ENCODE results near the gene SH3YL1. TPM values are rescaled to one million over a fixed set of nuclear protein-coding genes. Genes with fewer than 3 reads are reported as not detected.

SH3YL1 gene
- total RNA-seq, 1 donor from 2014 or later: 65.0 TPM

DNA sequence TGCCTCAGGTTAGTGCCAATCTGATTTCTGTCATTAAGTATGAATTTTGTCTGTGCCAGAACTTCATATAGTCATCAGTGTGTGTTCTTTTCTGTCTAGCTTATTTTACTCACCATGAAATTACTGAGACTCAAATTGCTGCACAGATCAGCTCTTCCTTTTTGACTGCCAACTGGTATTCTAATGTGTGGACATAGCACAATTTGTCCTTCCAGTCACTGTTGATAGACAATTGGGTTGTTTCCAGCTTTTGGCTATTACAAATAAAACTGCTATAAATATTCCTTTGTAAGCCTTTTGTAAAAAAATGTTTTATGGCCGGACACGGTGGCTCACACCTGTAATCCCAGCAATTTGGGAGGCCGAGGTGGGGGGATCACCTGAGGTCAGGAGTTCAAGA, 7.7 kb downstream of the SH3YL1 start:
- DNase-seq: no peak

- DNase-seq: no peak
Measured at GRCh38 chr2:255195-255594, 8.6 kb downstream of the SH3YL1 start.

DNA sequence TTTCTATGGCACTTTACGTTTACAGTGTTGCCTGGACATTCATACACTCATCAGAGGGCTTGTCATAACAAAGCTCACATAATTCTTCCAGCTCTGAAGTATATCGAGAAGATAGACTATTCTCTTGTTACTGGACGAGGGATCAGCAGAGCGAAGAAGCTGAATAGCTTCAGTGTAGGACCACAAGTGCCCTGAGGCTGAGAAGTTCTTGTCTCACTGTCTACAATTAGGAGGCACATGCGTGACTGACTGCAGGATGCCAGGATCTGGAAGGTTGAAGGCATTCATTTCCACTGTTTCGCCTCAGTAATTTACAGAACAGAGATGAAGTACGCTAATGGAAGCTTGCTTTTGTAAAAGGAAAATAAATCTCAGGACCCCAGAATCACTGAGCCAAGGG, 9.6 kb downstream of the SH3YL1 start:
- no peak for DNase-seq

DNA sequence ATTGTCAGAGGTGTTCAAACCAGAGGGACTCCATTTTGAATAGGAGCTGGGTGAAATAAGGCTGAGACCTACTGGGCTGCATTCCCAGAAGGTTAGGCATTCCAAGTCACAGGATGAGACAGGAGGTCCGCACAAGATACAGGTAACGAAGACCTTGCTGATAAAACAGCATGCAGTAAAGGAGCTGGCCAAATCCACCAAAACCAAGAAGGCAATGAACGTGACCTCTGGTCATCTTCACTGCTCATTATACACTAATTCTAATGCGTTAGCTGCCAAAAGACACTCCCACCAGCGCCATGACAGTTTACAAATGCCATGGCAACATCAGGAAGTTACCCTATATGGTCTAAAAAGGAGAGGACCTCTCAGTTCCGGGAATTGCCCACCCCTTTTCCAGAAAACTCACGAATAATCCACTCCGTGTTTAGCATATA, 10.6 kb downstream of the SH3YL1 start:
- no peak for DNase-seq

GRCh38 chr2:252001-252602, 11.7 kb downstream of the SH3YL1 start:
- no peak for DNase-seq

DNA sequence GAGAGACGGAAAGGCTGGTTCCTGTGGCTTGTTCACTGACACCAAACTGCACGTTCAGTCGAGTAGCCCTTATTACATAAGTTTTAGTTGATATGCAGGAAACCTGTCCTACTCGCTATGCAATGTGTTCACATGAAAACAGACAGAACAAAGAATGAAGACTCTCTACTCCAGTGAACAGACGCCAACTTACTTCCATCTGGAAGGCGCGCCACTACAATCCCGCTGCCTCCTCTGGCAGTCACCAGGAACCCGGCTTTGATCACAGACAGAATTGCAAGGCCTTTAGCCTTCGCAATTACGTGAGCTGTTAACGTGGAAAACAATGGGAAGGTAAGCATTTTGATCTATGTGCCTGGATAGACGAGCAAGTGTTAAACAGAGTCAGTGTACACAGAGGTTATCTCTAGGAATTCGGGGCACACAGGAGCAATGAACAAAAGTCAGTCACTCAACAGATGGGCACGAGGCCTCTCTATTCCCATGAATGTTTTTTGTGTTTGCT, 14.2 kb downstream of the SH3YL1 start:
- no peak for DNase-seq

DNA sequence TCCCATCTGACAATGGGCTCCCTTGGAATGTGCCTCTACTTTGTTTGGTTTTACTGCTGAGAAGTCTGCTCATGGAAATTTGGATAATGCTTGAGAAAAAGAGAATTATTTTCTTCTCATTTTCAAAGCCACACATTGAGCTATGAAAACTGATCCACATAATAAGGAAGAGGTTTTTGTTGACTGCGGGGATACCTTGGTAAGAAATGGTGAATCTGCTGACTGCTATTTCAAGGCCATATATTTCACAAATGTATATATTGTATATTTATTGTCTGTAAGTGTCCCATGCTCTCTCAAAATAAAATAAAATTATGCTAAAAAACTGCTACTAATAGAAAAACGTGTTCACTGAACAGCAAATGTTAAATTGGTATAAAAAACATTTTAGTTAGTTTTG, 15.1 kb downstream of the SH3YL1 start:
- DNase-seq: no peak

DNA sequence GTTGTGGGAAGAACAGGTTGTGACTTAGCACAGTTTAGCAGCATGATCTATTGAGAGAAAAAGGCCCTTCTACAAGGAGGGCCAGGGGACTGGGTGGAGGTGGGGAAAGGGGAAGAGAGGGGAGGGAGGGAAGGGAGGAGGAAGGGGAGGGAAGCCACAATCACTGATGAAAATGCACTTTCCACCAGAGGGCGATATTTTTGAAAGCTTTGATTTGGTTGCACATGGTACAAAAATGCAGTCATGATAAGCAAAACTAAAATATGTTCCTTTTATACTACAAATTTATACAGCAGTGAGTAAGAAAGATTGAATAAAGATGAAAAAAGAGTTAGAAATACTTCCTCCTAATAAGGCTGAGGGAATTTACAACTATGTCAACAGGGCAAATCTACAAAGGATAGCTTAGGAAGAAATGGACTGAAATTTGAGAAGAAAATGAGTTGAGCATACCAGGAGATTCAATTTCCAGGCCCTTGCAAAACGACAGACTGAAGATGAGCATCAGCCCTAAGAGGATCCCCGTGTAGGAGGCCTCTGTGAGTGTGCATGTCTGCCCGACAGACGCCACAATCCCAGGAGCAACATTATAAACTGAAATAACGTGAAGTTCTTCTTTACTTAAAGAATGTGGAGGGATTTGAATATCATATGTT, 17.2 kb downstream of the SH3YL1 start:
- no peak for DNase-seq

DNA sequence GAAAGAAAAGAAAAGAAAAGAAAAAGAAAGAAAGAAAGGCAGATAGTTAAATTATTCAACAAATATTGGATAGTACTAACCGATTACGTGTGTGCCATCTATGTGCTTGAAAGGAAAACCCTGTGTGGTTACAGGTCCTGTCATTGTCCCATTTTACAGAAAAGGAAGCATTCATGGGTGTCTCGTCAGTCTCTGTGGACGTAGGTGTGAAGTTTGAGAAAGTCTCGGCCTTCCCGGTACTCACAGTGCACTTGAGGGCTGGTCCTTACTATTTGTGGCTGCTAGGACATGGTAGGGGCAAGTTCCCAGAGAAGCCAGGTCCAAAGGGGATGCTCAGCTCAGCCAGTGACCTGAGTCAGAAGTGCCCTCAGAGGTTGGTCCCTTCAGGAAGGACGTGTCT, 19.3 kb downstream of the SH3YL1 start:
- DNase-seq: no peak

DNA sequence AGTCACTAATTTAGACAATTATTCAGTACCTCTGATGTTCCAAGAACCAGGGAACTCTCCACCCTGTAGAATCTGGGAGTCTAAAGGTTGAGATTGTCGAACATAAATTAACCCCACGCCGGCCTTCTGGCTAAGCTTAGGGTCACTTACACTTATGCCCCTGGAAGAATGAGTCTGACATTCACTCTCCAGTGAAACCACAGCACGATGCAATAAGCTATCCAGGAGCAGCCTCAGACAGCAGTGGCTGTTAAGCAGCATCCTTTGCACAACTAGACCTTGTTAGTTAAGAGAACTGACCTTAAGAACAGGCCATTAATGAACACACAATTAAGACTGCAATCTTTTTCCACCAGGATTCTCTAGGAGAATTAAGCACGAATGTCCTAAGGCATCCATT, 25.0 kb downstream of the SH3YL1 start:
- DNase-seq: no peak

- no peak for DNase-seq
Measured at GRCh38 chr2:238431-238830, 25.4 kb downstream of the SH3YL1 start.

- no peak for DNase-seq
Measured at GRCh38 chr2:237878-238277, 26.0 kb downstream of the SH3YL1 start.

DNA sequence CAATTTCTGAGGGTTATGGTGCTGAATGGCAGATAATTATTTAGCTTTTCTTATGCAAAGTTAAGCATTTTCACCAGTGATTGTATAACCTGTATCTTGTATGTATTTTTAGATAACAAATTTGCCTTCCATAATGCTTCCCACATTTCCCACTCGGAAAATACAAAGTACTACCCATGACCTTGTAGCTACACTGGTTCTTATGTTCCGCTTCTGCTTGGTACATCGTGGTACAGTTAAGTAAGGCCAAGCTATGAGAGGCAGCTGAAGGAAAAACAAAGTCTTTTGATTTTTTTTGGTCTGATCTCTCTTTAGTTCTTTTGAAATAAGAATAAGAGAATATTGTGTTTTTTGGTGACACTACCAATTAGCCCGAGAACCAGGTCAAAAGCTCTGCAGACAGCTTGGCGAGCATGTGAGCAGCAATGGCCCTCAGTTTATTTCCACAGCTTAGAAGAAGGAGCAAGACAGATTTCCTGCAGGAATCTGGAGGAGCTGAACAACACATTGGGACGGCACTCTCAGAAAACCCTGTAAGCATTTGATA, 26.8 kb downstream of the SH3YL1 start:
- no peak for DNase-seq

DNA sequence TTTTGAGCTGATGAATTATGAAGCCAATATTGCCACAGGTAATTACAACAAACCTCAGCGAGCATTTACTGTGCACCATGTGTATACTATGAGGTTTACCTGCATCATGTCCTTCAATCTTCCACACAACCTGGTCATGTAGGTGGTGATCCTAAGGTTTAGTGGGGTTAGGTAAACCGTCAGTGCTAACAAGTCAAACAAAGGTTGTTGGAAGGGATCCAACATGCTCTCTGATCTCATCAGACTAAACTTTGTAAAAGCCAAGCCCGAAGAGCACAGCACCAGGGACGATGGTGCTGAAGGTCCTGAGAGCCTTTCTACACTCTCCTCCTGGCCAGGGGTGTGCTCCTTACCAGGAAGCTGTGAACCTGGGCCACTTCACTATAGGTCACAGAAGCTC, 29.4 kb downstream of the SH3YL1 start:
- DNase-seq: no peak

- no peak for DNase-seq
Measured at GRCh38 chr2:233030-233429, 30.8 kb downstream of the SH3YL1 start.

DNA sequence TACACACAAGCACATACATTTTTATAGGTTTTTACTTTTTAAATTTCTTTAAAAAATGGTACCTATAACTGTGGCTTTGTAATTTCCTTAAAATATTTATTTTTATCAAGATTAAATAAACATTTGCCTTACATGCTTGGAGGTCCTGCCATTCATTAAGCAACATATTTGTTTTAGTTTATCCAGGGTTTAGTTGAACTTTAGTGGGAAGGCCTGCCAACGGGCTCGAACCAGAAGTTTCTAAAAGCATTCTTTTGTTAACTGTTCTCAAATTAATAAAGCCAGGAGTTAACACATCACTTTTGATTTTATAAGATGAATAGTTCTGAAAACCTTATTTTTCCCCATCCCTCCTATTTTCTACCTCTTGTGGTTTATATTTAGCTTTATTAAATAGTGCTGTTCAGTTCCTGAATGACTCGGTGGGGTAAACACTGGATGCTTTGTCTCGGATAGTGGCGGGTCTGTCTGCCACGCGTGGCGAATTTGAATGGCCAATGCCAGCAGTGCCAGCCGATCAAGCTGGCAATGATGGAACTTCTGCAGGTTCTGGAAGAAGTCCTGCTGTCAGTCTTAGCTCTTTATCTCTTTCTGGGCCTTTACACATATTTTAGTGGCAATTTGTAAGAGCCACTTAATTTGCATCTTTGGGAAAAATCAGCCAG, 32.2 kb downstream of the SH3YL1 start:
- DNase-seq: no peak

GRCh38 chr2:228518-229278, 35.1 kb downstream of the SH3YL1 start:
- DNase-seq: no peak

GRCh38 chr2:228115-228514, 35.7 kb downstream of the SH3YL1 start:
- no peak for DNase-seq

GRCh38 chr2:223971-224760, 39.7 kb downstream of the SH3YL1 start:
- DNase-seq: no peak

- DNase-seq: no peak
Measured at GRCh38 chr2:223451-223850, 40.4 kb downstream of the SH3YL1 start.

DNA sequence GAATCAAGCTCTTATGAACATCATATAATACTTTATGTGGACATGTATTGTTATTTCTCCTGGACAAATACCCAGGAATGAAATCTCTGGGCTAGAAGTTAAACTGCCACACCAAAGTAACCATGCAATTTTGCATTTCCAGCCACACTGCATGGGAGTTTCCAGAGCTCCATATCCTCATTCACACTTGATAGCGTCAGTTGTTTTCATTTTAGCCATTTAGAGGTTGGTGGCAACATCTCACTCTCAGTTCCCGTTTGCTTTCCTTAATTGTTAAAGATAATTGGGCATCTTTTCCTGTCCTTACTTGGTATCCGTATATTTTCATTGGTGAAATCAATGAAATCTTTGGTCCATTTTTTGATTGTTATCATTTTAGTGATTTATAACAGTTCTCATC, 47.8 kb downstream of the SH3YL1 start:
- DNase-seq: no peak

Data from skin of body (tissue), 2 donors.